ENCODE measurements around the gene C1orf174.

C1orf174 gene

DNA sequence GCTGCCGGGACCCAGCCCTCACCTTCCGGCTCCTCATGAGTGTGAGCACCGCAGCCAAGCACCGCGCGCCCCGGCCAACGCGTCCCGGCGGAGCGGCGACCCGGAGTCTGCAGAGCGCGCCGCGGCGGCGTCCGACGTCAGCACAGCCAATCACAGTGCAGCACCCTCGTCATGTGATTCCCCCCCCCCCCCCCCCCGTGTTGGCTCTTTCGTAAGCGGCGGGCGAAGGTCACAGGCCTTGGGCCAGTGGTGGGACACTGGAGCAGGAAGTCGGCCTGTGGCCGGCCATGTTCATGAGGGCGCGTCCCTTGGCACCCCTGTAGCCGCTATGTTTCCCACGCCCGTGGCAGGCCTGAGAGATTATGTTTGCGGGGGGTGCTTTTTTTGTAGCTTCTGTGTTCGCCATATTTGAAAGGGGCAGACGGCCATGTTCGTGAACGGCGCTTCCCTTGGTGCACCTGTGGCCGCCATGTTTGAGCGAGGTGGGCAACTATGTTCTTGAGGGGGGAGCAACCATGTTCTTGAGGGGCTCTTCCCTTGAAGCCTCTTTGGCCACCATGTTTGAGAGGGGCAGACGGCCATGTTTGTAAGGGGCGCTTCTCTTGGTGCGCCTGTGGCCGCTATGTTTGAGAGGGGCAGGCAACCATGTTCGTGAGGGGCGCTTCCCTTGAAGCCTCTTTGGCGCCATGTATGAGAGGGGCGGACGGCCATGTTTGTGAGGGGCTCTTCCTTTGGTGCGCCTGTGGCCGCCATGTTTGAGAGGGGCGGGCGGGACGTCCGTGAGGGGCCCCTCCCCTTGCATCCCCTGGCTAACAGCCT lies at the start of gene C1orf174:
TSS of gene C1orf174 (minus strand) at position 123 of the 819 bp plus-strand sequence. CDS start at position 37, 86 bp downstream.
- DNase-seq (ENCODE audit: low read depth): peak; percentile 71

DNA sequence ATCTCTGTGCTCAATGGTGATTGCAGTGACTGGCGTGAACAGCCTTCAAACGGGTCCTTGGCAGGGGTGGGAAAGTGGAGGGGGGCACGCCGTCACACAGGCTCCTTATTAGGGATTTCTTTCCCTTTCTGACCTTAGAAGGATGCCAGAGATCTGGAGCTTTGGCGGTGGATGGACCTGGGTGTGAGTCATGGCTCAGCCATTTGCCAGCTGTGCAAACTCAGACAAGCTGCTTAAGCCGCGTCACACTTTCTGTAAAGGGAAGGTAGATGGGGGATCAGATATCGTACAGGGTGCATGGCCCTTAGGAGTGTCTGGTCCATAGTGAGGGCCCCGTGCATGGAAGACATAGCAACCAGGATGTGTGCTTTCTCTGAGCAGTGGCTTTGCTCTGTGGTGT lies 48.3 kb upstream of the C1orf174 start:
- DNase-seq (ENCODE audit: low read depth): no peak

DNA sequence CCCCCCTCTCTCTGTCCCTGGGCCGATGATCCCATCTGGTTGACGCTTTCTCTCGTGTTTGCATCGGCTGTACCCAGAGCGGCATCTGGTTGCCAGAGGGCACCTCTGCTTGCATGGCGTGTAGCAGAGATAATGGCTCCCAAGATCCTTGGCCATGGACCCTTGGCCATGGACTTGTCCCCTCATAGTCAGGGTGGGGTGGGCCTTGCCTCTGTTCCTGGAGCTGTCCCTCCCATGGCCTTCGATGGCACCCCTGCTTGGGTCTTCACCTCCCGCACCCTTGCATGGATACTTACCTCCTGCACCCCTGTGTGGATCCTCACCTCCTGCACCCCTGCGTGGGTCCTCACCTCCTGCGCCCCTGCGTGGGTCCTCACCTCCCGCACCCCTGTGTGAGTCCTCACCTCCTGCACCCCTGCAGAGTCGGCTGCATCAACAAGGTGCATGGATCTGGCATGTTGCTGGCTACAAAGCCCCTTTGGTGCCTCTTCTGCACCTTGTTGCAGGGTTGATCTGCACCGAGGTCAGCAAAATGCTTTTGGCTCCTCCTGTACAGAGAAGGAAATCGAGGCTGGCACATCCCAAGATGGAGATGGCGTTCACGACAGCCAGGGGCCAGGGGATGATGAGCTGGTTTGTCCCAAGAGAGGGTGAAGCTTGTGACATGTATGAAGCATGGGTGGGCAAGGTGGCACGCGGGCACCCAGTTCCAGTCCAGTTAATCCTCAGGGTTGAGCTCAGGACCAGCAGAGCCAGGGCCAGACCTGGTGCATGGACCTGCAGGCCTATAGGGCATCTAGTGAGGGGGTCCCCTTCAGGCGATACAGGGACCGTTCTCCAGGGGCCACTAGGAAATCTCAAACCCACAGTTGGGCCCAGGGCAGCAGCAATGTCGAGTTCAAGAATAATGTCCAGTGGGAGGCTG lies 46.1 kb upstream of the C1orf174 start:
- DNase-seq (ENCODE audit: low read depth): no peak

DNA sequence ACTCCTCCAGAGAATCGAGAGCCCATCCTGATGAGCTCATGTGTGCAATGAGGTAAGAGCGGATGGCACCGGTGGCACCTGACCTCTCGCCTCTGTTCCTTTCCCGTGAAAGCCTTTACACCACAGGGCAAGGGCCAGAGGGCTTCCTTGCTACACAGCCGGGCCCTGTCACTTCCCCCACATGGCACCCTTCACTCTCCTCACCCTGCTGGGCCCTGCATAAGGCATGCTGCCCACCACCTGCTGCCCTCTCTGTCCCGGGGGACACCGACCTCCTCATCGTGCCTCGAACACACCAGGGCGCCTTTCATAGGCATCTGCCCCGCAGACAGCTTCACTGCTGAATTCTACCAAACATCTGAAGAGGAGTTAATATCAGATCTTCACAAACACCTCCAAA lies 45.1 kb upstream of the C1orf174 start:
- no peak for DNase-seq (ENCODE audit: low read depth)

DNA sequence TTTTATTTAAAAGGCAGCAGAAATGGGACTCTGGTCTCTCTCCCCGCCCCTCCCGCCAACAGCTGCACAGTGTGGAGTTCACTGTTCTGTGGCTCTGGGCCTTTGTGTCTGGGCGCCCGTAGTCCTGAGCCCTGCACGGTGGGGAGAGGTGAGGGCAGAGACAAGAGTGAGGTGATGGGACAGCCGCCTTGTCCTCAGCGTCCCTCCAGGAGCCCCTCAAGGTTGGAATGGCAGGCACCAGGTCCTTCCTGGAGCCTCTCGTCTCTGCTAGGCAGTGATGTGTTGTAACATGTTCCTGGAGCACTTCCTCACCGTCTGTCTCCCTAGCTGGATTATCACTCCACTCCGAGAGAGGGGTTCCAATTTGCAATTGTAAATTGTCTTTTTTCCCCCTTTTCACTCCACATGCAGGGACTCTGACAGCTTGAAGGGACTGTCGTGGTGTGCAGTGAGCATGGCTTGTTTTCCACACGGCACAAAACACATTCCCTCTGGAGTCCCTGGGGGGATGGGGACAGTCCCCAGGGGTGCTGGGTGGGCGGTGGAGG lies 44.6 kb upstream of the C1orf174 start:
- no peak for DNase-seq (ENCODE audit: low read depth)

DNA sequence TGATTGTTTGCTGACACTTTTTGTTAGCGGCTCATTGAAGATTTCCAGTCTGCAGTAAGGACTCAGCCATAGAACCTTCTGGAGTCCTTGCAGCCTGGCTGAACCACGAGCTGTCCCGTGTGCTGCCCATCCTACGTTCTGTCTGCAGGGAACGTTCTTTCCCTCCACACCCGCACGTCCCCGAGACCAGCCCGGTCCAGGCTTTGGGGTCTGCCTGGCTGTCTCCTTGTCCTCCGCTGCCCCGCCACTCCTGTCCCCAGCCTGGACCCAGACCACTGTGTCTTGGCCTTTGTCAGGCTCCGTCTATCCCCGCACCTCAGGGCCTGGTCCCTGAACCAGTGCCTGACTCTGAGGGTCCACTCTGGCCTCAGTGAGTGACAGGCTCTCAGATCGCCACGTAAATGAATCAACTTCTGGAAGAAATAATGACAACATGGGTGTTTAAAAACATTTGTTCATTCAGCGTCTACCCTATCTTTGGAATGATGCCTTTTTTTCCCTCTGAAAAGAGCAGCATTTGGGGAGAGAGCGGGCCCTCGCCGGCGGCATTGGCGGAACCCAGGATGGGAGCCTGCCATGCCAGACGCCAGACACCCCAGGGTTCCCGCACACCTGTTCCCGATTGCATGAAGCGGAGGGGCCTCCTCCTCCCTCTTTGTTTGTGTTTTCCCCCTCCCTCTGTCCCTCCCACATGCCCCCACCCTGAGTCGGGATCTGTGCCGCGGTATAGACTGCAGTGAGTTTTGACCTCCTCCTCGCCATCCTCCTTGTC lies 43.9 kb upstream of the C1orf174 start:
- no peak for DNase-seq (ENCODE audit: low read depth)

DNA sequence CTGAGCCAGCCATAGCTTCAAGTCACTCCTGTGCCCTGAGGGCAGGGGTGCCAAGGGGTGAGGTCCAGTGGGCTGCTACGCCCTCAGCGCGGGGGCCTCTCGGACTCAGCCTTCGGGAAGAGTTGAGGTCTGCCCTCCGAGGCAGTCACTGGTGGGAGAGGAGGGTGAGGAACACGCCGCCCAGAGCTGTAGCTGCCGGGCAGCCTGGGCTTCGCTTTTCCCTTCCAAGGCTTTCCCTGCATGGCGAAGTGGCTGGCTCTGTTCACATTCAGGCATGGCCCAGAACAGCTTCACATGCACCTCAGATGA lies 43.0 kb upstream of the C1orf174 start:
- DNase-seq (ENCODE audit: low read depth): no peak

DNA sequence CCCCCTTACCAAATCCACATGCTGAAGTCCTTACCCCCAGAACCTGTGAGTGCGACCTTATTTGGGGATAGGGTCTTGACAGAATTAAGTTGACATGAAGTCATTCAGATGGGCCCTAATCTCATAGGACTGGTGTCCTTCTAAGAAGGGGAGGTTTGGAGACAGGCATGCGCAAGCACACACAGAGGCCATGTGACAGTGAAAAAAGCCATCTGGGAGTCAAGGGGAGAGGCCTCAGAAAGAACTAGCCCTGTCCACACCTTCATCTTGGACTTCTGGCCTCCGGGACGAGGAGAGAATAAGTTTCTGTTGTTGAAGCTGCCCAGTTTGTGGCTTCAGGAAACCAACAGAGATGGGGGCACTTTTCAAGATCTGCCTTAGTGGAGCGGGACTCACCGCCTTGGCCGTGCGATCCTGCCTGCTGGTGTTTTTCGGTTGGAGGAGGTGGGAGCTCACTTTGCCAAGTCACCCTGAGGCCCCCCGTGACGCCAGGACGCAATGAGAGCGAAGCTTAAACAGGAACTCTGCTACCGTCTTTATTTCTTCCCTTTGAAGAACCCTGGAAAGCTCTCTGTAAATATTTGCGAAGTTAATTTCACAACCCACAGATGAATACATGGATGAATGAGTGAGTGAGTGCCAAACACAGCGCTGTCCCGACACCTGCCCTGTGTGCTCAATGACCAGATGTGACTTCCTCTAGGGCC lies 42.5 kb upstream of the C1orf174 start:
- DNase-seq (ENCODE audit: low read depth): no peak

DNA sequence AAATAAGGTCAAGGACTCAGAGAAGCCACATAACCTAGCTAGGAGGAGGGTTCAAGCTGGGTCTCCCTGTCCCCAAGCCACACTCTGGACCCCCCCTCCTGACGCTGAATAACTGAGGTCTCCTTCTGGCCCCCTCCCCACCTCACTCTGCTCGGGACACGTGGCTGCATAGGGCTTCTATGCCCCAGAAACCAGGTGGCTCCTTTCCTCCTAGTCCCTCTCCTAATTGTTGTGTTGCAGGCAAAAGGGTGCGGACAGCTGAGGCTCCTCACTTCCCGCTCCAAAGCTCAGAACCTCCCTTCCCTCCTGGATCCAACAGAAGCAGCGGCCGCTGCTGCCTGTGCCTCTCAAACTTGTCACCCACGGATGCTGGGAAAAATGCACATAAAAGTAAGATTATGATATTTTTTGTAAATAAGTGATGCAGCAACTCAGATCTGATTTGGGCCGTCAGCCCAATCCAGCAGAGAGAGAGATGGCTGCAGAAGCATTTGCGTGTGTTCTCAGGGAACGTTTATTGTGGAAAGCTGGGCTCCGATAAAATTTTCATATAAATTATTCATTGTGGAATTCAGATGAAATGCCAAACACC lies 40.8 kb upstream of the C1orf174 start:
- no peak for DNase-seq (ENCODE audit: low read depth)

DNA sequence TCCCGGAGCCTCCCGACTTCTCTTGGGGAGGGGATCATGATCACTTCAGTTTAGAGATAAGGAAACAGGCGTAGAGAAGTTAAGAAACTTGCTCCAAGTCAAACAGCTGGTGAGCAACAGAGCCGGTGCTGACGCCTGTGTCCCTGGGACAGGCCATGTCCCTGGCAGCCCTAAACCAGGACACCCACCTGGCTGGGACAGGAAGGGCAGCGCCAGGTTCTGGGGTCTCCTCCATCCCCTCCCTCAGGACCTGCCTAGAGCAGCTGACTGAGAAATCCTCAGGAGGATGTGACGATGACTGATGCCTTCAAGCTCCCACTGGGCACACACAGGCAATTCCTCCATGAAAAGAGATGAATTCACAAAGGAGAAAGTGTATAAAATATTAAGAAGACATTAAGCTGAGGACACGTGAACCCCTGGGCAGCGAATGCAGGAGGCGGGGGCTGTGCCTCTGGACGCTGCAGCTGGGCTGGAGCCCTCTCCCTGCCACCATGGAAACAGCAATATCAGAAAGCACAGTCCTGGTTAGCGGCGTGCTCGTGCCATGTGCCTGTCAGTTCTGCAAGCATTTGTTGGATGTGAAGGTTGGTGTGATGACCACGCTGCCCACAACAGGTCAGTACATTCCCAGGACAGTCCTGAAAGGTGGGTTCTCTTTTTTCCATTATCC lies 40.1 kb upstream of the C1orf174 start:
- no peak for DNase-seq (ENCODE audit: low read depth)

DNA sequence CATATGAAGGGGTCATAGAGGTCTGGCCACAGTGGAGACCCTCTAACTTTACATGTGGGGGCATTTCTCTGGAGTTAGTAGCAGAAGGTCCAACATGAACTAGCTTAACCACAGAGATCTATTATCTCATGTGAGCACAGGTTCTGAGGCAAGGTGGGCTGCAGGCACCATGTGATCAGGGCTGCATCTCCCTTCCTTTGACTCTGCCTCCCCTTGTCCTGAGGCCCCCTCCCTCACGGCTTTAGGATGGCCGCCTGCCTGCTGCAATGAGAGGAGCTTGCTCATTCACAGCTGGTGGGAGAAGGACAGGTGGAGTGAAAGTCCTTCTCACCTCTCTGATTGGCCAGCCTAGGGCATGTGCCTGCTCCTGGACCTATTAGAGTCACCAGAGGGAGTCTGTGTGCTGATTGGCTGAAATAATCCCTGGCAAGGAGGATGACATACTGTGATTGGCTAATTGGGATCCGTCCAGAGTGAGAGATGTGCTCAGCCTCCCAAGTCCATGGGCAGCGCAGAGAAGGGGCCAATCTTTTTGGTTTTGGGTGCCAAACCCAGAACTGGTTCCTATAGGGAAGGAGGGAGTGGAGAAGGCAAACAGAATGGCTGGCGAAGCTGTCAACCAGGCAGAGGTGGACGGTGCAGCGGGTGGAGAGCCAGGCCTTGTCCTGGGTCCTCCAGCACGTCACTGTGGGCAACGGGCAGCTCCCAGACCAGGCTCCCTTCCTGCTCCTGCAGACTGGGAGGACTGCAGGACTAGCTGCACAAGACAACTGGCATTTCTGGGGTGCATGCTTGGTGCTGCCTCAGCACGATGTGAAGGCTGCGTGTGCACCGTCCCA lies 39.4 kb upstream of the C1orf174 start:
- no peak for DNase-seq (ENCODE audit: low read depth)

DNA sequence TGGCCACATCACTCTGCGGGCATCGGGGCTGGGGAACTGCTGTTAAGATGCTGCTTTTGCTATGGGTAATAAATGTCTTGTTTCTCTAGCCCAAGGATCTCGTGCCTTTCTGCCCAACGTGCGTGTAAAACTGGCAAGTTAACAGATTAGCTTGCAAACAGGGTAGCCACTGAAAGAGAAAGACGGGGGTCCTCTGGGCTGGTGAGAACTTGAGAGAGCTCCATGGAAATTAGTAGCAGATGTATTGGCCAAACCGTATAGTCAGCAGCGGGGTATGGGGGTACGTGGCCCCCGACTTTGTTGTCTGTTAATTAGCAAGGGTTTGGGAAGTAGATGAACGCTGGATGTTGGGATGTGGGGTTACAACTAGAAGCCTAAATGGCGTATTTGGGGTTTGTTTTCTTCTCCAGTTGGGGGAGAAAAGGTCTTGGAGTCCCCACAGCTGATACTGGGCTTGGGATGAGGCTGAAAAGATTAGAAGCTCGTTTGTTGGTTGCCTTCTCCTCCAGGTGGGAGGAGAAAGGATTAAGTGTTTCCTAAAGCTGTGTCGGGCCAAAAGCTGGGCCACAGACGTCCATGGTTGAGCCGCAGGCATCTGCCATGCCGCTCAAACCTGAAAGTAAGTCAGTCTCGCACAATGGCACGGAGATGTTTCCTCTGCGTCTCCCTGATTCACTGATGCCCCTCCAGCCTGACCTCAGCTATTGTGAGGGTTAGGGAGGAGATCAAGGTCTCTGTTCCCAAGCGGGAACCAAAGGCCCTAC lies 32.3 kb upstream of the C1orf174 start:
- no peak for DNase-seq (ENCODE audit: low read depth)

DNA sequence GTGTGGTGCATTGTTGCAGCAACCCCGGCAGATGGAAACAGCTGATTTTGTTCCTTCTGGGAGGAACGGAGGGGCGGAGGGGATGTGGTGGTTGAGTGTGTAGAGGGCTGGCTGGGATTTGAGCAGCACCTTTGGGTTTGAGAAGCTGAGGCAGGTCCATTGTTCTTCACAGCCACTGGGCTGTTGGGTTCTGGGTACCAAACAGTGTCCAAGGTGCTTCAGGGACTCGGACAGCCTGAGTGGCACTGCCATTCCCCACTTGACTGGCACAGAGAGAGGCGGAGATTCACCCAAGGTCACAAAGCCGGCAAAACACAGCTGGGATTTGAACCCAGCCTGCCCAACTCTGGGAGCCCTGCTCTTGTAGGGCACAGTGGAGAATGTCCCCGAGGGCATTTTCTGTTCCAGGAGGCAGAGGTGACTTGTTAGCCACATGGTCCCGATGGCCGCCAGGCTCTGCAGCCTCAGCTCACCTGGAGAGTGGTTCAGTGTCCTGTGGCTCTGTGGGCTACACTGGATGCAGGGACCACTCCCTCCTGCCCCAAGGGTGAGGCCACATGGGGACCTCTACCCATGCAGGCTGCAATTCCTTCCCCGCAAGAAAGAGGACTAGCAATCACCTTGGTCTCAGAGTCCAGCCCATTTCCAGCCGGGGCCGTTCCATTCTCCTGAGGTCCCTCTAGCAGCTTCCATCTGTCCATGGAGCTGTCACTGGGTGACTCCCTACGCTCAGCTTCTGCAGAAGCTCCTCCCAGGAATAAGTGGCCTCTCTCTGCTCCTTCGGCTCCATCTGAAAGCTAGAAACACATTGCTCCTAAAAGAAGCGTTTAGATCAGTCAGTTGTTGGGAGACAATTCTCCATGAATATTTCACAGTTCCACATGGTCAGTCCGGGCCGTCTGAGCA lies 31.2 kb upstream of the C1orf174 start:
- no peak for DNase-seq (ENCODE audit: low read depth)

DNA sequence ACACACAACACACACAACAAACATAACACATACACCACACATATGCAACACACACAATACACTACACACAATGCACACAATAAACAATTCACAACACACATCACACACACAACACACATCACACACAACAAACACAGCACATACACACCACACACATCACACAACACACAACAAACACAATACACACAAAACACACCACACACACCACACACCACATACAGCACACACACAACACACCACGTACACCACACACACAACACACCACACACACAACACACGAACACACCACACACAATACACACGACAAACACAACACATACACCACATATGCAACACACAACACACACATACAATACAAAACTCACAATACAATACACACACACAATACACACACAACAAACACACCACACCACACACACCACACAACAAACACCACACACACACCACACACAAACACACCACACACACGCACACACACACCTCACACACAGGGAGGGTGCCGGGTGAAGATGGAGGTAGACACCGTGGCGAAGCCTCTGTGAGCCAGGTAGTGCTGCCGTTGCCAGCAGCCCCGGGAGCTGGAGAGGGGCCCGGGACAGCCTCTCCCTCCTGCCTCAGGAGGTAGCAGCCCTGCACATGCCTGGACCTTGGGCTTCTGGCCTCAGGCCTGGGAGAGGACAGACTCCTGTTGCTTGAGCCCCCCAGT lies 30.4 kb upstream of the C1orf174 start:
- no peak for DNase-seq (ENCODE audit: low read depth)

DNA sequence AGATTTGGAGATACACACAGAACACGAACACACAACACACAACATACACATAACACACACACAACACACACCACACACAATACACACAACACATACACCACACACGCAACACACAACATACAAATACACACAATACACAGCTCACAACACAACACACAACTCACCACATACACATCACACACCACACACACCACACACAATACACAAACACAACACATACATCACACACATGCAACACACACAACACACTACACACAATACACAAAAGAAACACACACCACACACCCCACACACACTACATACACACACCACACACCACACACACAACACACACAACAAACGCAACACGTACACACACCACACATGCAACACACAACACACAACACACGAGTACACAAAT lies 29.1 kb upstream of the C1orf174 start:
- DNase-seq (ENCODE audit: low read depth): no peak

DNA sequence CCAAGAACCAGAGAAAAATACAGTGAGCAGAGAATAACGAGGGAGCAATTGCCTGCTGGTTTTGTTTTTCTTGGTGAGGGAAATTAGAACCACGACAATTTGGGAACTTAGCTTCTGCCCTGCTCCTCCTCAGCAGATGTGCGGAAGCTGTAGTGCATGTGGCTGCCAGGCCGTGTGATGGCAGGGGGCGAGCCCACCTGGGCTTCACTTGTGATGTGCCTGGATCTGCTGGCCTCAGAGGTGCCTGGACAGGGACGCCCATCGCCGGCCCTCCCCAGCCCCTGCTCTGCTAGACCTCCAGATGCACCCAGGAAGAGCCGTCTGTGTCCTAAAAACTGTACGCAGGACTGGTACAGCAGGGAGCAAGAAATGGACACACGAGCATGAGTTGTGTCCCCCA lies 28.5 kb upstream of the C1orf174 start:
- DNase-seq (ENCODE audit: low read depth): no peak

DNA sequence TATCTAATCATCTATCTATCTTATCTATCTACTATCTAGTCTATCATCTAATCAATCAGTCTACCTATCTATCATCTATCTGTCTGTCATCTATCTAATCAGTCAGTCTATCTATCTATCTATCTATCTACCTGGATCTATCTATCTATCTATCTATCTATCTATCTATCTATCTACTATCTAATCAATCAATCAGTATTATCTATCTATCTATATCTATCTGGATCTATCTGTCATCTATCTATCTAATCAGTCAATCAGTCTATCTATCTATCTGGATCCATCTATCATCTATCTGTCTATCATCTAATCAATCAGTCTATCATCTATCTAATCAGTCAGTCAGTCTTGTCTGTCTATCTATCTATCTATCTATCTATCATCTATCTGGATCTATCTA lies 26.9 kb upstream of the C1orf174 start:
- DNase-seq (ENCODE audit: low read depth): no peak
